H1 (cell line): Measurements from ENCODE around the gene STX16. TPM values are rescaled to one million over a fixed set of nuclear protein-coding genes. Genes with fewer than 3 reads are reported as not detected.

Source experiments
- CBX5 ChIP-seq: fragments of 300-800, 300-1000 bp; sonication (generic); IDR thresholded peaks from 2 replicates; pipeline ENCODE4 v1.7.1; 2016; ENCODE audit warnings: antibody characterized with exemption, low read length, low read depth
- CEBPB ChIP-seq: IDR thresholded peaks from 2 replicates; pipeline ENCODE4 v1.6.1; 2012; ENCODE audit warnings: low read depth, low read length
- FOSL1 ChIP-seq: IDR thresholded peaks from 2 replicates; pipeline ENCODE4 v1.6.1; 2011; ENCODE audit warnings: mild to moderate bottlenecking, low read depth, low read length, moderate library complexity; ENCODE audit not compliant: insufficient read depth
- GABPA ChIP-seq: IDR thresholded peaks from 2 replicates; pipeline ENCODE4 v1.6.1; 2011; ENCODE audit warnings: mild to moderate bottlenecking, low read length, moderate library complexity, borderline replicate concordance; ENCODE audit not compliant: insufficient read depth
- KDM4A ChIP-seq: IDR thresholded peaks from one replicate; pipeline ENCODE4 v1.7.1; 2012; ENCODE audit warnings: low read depth, mild to moderate bottlenecking, moderate library complexity, low read length, inconsistent platforms; ENCODE audit not compliant: severe bottlenecking
- RAD21 ChIP-seq, 2 experiments: IDR thresholded peaks in 1 of 2; conservative IDR thresholded peaks in 1 of 2; 2 replicates each; pipeline ENCODE4 v1.6.1; 2011; ENCODE audit warnings: low read depth in 2 of 2, low read length in 2 of 2, improper control_type of control experiment in 1 of 2, inconsistent platforms in 1 of 2, mild to moderate bottlenecking in 1 of 2, moderate library complexity in 1 of 2
- TAF1 ChIP-seq: IDR thresholded peaks from 2 replicates; pipeline ENCODE4 v1.6.1; 2011; ENCODE audit warnings: mild to moderate bottlenecking, low read depth, low read length
- polyA plus RNA-seq, 7 experiments: library from polyadenylated mRNA; depleted of rRNA in 3 of 7; stranded (reverse) in 5 of 7; unstranded in 2 of 7; fragments of >200 nt in 5 of 7; fragments of 200-250 nt in 2 of 7; gene quantifications; 1 replicate in 5 of 7; 2 replicates in 1 of 7; 4 replicates in 1 of 7; pipeline versions ENCODE4 v1.2.1 to v1.2.3, GENCODE V29; 2011 to 2013; ENCODE audit warnings: missing spikeins in 2 of 7, mixed read lengths in 2 of 7
- total RNA-seq: library from RNA; stranded (reverse); fragmentation: NEBNext Ultra II Directional; extraction: Animal tissue kit (Norgen Biotek cat#: 25700); gene quantifications from 2 replicates; pipeline ENCODE4 v1.2.1, GENCODE V29; 2021
- TF ChIP-seq, protein P1 (sequence below), 3 experiments: IDR thresholded peaks; 1 replicate in 2 of 3; 2 replicates in 1 of 3; pipeline versions ENCODE4 v1.5.1 to v1.6.1; 2011; ENCODE audit warnings: low read length in 3 of 3, mild to moderate bottlenecking in 3 of 3, inconsistent platforms in 2 of 3, low read depth in 1 of 3, moderate library complexity in 1 of 3; ENCODE audit not compliant: insufficient read depth in 1 of 3; ENCODE audit errors: control extremely low read depth in 1 of 3

The STX16 gene
- total and polyA plus RNA-seq, 2 of the 8 experiments (the other 6 are each of a cell fraction or from before 2014, with no cell fraction given): 45.2 to 61.6 TPM

DNA sequence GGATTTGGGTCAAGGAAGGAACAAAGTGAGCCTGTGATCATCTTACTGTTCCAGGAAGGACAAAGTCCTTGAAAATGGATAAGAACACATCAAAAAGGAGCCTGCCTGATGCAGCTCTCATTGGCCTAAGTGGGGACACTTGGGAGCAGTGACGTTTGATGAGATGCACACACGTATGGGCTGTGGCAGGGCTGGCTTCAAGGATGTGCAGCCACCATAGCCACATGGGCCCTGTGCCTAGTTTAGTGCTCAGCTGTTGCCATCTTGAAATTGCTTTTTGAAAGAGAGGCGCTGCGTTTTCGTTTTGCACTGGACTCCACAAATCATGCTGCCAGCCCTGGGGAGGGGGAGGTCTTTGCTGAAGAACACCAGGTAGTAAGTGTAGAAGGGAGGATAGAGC, 34.9 kb downstream of the STX16 start (continued):
- TF ChIP-seq, protein P1, sequence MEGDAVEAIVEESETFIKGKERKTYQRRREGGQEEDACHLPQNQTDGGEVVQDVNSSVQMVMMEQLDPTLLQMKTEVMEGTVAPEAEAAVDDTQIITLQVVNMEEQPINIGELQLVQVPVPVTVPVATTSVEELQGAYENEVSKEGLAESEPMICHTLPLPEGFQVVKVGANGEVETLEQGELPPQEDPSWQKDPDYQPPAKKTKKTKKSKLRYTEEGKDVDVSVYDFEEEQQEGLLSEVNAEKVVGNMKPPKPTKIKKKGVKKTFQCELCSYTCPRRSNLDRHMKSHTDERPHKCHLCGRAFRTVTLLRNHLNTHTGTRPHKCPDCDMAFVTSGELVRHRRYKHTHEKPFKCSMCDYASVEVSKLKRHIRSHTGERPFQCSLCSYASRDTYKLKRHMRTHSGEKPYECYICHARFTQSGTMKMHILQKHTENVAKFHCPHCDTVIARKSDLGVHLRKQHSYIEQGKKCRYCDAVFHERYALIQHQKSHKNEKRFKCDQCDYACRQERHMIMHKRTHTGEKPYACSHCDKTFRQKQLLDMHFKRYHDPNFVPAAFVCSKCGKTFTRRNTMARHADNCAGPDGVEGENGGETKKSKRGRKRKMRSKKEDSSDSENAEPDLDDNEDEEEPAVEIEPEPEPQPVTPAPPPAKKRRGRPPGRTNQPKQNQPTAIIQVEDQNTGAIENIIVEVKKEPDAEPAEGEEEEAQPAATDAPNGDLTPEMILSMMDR (IDR thresholded peaks at IDR 0.05; ENCODE audit: control extremely low read depth in 1 of 3, insufficient read depth in 1 of 3, low read depth in 1 of 3, low read length in 3 of 3): no peak
- TF ChIP-seq KDM4A (no peak), FOSL1 (no peak), TAF1 (no peak), CBX5 (no peak), CEBPB (no peak), RAD21 (IDR thresholded peaks at IDR 0.05 in 1 of 2, conservative IDR thresholded peaks at IDR 0.05 in 1 of 2; ENCODE audit: low read depth in 2 of 2, low read length in 2 of 2) (no peak), GABPA (no peak)
